GM21381 (cell line): ENCODE measurements around the gene ZNF385A.

Experiments
- ATAC-seq: cut with Tn5 transposase; IDR thresholded peaks from one replicate; pipeline ENCODE4 v1.9.1; 2021; ENCODE audit warnings: mild to moderate bottlenecking, moderate library complexity; ENCODE audit not compliant: unreplicated experiment

The ZNF385A gene

GRCh38 chr12:54376596-54376995 lies 7.9 kb downstream of the ZNF385A start:
- ATAC-seq, result no peak

- no peak for ATAC-seq
These were observed 9.3 kb downstream of the ZNF385A start for GRCh38 chr12:54375259-54375579.

GRCh38 chr12:54374562-54375258 lies 9.8 kb downstream of the ZNF385A start:
- ATAC-seq, result no peak

- ATAC-seq, result no peak
These were observed 10.6 kb downstream of the ZNF385A start for GRCh38 chr12:54373649-54374561.

GRCh38 chr12:54372113-54372806 lies 12.3 kb downstream of the ZNF385A start:
- ATAC-seq, result no peak

- ATAC-seq, result no peak
These were observed 13.0 kb downstream of the ZNF385A start for GRCh38 chr12:54371328-54372112.

GRCh38 chr12:54370171-54370730 lies 14.3 kb downstream of the ZNF385A start:
- ATAC-seq, result no peak

GRCh38 chr12:54369597-54370131 lies 14.9 kb downstream of the ZNF385A start:
- ATAC-seq, result no peak

GRCh38 chr12:54368709-54369596 lies 15.6 kb downstream of the ZNF385A start:
- ATAC-seq, result no peak

- no peak for ATAC-seq
These were observed 16.4 kb downstream of the ZNF385A start for GRCh38 chr12:54368025-54368708.

GRCh38 chr12:54364413-54364812 lies 20.1 kb downstream of the ZNF385A start, which contains the start of gene GPR84:
TSS of gene GPR84 (minus strand) at chr12:54364486. CDS start at chr12:54363851, 635 bp downstream.
- ATAC-seq, result no peak

GRCh38 chr12:54363618-54364017 lies 20.9 kb downstream of the ZNF385A start:
- ATAC-seq, result no peak

- no peak for ATAC-seq
These were observed 21.5 kb downstream of the ZNF385A start for GRCh38 chr12:54363047-54363446.

GRCh38 chr12:54360717-54361456 lies 23.6 kb downstream of the ZNF385A start:
- ATAC-seq, result no peak

- ATAC-seq, result no peak
These were observed 24.7 kb downstream of the ZNF385A start for GRCh38 chr12:54359762-54360351.

- ATAC-seq, result peak; percentile 98
These were observed 25.4 kb downstream of the ZNF385A start for GRCh38 chr12:54358945-54359761.
